ENCODE results near the gene CLIP3.
"Not testable (repeated sequence)": the region's sequence is repeated elsewhere in the genome, so short reads cannot be mapped to it uniquely, and the experiment has no call there.

Gene CLIP3

GRCh38 chr19:36046443-36047050 is 13.9 kb upstream of the CLIP3 start:
- DNase-seq, result no peak

DNA sequence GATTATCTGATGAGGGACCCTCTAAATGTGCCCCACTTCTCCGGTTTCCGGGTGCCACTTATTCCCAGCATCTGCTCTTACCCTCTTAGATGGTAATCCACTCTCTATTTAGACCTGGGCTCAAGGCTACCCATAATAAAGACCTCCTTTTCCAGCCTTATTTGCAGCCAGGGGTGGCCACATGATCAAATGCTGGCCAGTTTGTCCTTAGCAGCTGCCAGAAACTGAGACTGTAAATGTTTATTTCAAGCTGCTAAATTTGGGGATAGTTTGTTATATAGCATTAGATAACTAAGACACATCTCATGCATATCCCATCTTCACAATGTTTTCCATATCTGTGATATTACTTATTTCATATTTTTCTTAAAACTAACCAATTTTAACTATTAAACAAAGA is 11.3 kb upstream of the CLIP3 start:
- DNase-seq, result no peak

DNA sequence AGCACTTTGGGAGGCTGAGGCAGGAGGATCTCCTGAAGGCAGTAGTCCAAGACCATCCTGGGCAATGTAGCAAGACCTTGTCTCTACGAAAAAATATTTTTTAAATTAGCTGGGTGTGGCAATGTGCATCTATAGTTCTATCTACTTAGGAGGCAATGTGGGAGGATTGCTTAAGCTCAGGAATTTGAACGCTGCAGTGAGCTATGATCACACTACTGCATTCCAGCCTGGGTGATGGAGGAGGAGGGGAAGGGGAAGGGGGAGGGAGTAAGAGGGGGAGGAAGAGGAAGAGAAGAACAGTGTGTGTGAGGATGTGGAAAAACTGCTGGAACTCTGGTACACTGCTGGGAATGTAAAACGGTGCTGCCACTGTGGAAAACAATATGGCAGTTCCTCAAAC is 9.2 kb upstream of the CLIP3 start:
- no peak for DNase-seq

DNA sequence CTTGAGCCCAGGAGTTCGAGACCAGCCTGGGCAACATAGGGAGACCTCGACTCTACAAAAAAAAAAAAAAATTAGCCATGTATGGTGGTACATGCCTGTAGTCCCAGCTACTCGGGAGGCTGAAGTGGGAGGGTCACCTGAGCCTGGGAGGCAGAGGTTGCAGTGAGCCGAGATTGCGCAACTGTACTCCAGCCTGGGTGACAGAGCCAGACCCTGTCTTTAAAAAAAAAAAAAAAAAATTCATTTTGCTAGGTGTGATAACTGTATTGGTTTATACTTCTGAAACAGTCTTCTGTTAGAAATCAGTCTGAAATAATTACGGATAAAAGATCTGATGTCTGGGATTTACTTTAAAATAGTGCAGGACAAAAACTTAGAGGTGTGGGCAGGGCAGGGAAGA is 8.4 kb upstream of the CLIP3 start:
- DNase-seq, result not testable (repeated sequence)

GRCh38 chr19:36040495-36040894 is 7.8 kb upstream of the CLIP3 start:
- DNase-seq, result no peak

GRCh38 chr19:36031308-36031707 is 1.4 kb downstream of the CLIP3 start:
- DNase-seq, result no peak

DNA sequence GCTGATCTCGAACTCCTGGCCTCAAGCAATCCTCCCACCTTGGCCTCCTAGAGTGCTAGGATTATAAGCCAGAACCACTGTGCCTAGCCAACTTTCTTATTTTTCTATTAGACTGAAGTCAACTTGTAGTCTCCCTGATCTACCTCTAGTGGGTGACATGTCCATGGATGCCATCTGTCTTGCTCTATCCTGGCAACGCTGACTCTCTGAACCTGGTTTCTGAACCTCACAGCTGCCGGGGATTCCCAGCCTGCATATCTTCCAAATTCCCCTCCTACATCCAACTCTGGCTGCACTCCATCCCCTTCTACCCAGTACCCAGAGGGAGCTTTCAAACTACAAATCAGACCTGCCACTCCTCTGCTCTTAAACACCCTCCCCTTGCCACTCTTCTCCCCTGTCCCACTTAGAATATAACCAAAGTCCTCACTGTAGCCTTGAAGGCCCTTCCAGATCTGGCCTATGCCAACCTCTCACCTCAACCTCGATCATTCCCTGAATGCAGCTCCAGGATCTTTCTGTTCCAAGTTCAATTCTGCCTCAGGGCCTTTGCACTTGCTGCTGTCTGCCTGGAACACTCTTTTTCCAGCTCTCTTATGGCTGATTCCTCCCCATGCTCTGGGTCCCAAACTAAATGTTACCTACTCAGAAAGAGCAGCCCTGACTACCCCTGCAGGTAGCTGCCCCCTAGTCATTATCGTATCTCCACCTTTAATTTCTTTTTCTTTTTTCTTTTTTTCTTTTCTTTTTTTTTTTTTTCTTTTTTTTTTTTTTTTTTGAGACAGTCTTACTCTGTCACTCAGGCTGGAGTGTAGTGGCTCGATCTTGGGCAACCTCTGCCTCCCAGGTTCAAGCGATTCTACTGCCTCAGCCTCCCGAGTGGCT is 2.2 kb downstream of the CLIP3 start:
- DNase-seq, result no peak

DNA sequence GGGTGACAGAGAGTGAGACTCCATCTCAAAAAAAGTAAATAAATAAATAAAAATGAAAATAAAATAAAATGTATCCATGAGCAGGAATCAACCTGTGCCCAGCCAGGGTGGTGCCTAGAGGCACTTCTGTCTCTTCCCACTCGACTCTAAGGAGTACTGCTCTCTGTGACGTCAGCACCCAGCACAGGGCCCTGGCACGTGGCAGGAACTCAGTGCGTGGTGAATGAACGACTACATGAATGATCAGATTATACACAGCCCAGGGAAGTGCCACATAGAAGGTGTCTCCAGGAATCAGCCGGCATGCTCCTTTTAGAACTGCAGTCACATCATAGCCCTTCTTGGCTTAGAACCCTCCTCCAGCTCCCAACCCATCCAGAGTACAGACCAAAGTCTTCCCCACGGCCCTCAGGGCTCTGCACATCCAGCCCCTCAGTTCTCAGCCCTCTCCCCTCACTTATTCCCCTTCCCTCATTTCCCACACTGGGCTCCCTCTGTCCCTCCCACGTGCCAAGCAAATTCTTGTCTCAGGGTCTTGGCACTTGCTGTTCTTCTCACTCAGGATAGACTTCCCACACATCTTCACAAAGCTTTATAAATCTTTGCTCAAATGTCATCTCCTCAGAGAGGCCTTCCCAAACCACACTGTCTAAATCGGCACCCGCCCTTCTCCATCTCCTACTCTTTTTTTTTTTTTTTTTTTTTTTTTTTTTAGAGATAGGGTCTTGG is 4.2 kb downstream of the CLIP3 start:
- DNase-seq, result no peak

DNA sequence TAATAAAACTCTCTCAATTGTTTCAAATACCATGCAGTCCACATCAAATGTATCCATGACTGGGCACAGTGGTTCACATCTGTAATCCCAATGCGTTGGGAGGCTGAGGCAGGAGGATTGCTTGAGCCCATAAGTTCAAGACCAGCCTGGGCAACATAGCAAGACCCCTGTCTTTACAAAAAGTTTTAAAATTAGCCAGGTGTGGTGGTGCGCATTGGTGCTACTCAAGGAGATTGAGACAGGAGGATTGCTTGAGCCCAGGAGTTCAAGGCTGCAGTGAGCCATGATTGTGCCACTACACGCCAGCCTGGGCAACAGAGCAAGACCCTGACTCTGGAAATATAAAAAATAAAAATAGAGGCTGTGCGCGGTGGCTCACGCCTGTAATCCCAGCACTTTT is 5.0 kb downstream of the CLIP3 start:
- DNase-seq, result no peak

DNA sequence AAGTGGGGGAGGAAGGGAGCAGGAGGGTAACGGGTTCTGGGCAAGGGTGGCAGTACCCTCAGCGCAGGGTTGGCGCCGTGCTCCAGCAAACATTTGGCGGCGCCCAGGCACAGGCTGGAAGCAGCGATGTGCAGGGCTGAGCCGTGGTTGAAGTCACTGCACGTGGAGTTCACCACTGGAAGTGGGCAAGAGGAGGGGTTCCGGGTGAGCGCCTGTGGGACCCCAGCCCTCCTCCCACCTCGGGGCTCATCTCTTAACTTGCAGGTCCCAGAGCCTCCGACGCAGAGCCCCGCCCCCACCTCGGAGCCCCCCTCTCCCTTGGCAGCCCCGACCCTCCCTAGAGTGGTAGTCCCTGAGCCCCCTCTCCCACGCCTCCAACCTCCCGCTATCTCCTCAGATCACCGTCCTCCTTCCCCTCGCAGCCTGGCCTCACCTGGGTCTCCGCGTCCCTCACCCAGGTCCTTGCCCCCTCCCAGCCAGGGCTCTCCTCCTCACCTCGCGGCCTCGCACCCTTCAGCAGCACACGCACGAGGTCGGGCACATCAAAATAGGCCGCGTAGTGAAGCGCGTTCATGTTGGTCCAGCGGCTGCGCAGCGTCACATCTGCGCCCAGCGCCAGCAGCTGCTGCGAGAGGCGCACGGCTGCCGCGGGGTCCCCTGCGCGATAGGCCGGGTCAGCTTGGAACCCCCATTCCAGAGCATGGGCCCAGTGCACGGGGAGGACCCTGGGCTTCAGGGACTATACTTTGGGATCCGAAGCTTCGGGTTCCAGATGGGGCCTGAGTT is 6.4 kb downstream of the CLIP3 start:
- no peak for DNase-seq

- no peak for DNase-seq
Measured at GRCh38 chr19:36025541-36025940, 7.1 kb downstream of the CLIP3 start.

- DNase-seq, result no peak
Measured at GRCh38 chr19:36023432-36023831, 9.2 kb downstream of the CLIP3 start.

- DNase-seq, result no peak
Measured at GRCh38 chr19:36019061-36019670, 13.5 kb downstream of the CLIP3 start.

GRCh38 chr19:36014012-36014924 is 18.4 kb downstream of the CLIP3 start, which contains the start of gene ALKBH6:
TSS of gene ALKBH6 (minus strand) at chr19:36014213. CDS start at chr19:36013397, 816 bp downstream.
- DNase-seq, result peak; percentile 97 to 99 (median 98)

- no peak for DNase-seq
Measured at GRCh38 chr19:36013280-36014011, 19.2 kb downstream of the CLIP3 start.

DNA sequence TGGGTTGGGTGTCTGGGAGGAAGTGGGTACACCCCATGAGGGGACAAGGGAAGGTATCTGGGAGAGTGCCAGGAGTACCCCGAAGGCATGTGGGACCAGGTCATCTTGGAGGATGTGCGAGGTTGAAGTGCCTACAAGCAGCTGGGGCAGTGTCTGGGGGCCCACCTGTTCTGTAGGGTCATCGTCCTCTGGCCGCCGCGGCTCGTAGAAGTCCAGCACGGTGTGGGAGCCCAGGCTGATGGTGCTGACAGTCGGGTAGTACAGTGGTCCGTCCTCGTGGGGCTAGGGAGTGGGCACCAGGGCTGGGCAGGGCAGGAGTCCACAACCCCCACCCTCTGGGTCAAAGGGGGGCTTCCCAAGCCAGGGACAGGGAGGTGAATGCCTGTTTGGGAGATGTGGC is 22.3 kb downstream of the CLIP3 start:
- no peak for DNase-seq

GRCh38 chr19:36009633-36010379 is 22.9 kb downstream of the CLIP3 start:
- DNase-seq, result no peak

DNA sequence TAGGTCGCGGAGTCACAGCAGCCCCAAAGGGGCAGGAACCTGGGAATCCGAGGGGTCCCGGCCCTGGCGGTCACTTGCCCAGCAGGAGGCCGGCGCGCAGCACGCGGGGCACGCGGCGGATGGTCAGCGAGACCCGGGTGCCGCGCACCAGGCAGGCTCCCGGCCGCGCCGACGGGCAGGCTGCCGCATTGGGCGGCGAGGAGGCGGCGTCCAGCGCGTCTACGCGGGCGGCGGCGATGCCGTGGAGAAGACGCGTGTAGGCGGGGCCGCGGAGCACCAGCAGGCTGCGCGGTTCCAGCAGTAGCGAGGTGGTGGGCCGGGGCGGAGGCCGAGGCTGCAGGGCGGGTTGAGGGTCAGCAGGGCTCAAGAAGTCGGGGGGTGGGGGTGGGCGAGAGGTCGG is 23.5 kb downstream of the CLIP3 start:
- DNase-seq, result no peak

- no peak for DNase-seq
Measured at GRCh38 chr19:36008336-36008978, 24.2 kb downstream of the CLIP3 start, which contains the start of gene SYNE4. TSS of gene SYNE4 (minus strand) at chr19:36008813. CDS start at chr19:36008681, 132 bp downstream.

All from activated CD4-positive, CD25-positive, alpha-beta regulatory T cell (primary cell).